H1 (cell line): ENCODE measurements around the gene C19orf25. TPM values are rescaled to one million over a fixed set of nuclear protein-coding genes. Genes with fewer than 3 reads are reported as not detected.

Experiments used
- CBX5 ChIP-seq: fragments of 300-800, 300-1000 bp; sonication (generic); IDR thresholded peaks from 2 replicates; pipeline ENCODE4 v1.7.1; 2016; ENCODE audit warnings: antibody characterized with exemption, low read length, low read depth
- HDAC2 ChIP-seq, 2 experiments: fragments of 300-600 bp in 1 of 2; sonication (generic) in 1 of 2; IDR thresholded peaks; 2 replicates each; pipeline ENCODE4 v1.6.1; 2011 to 2012; ENCODE audit warnings: low read depth in 2 of 2, low read length in 2 of 2, mild to moderate bottlenecking in 2 of 2, moderate library complexity in 2 of 2, borderline replicate concordance in 1 of 2, inconsistent platforms in 1 of 2
- KDM5A ChIP-seq: fragments of 200-600 bp; IDR thresholded peaks from 2 replicates; pipeline ENCODE4 v1.7.1; 2012; ENCODE audit warnings: mild to moderate bottlenecking, low read length, inconsistent platforms, mixed read lengths
- SIN3A ChIP-seq, 2 experiments: IDR thresholded peaks in 1 of 2; conservative IDR thresholded peaks in 1 of 2; 2 replicates each; pipeline ENCODE4 v1.6.1; 2011 to 2012; ENCODE audit warnings: low read length in 2 of 2, improper control_type of control experiment in 1 of 2, low read depth in 1 of 2, mild to moderate bottlenecking in 1 of 2
- YY1 ChIP-seq: IDR thresholded peaks from 2 replicates; pipeline ENCODE4 v1.6.1; 2011; ENCODE audit warnings: low read depth, mild to moderate bottlenecking, low read length
- polyA plus RNA-seq, 7 experiments: library from polyadenylated mRNA; depleted of rRNA in 3 of 7; stranded (reverse) in 5 of 7; unstranded in 2 of 7; fragments of >200 nt in 5 of 7; fragments of 200-250 nt in 2 of 7; gene quantifications; 1 replicate in 5 of 7; 2 replicates in 1 of 7; 4 replicates in 1 of 7; pipeline versions ENCODE4 v1.2.1 to v1.2.3, GENCODE V29; 2011 to 2013; ENCODE audit warnings: missing spikeins in 2 of 7, mixed read lengths in 2 of 7
- total RNA-seq: library from RNA; stranded (reverse); fragmentation: NEBNext Ultra II Directional; extraction: Animal tissue kit (Norgen Biotek cat#: 25700); gene quantifications from 2 replicates; pipeline ENCODE4 v1.2.1, GENCODE V29; 2021
- TF ChIP-seq, protein P1 (sequence below): fragments of 300-600 bp; sonication (generic); IDR thresholded peaks from 2 replicates; pipeline ENCODE4 v1.7.1; 2012; ENCODE audit warnings: low read length, moderate library complexity, mild to moderate bottlenecking, inconsistent platforms; ENCODE audit not compliant: insufficient replicate concordance
- TF ChIP-seq, protein P2 (sequence below): IDR thresholded peaks from 2 replicates; pipeline ENCODE4 v1.6.1; 2012; ENCODE audit warnings: inconsistent platforms

C19orf25 gene
- total and polyA plus RNA-seq, 2 of the 8 experiments (the other 6 are each of a cell fraction or from before 2014, with no cell fraction given) = 41.3 to 67.4 TPM

DNA sequence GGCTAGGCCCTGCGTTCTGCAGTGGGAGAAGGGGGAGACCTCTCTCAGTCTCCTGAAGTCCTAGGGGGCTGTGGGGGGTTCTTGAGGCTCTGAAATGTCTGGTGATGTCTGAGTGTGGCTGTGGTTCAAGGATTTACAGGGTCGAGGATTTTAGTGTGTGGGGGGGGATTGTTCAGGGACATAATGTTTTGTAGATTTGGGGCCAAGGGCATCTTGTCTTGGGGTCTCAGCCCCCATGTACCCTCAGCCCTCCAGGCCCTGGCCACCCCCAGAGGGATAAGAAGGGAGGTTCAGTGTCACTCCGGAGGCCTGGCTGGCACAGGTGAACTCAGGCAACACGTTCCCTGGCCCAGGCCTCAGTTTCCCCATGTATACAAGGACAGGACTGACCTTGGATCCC, 31.5 kb downstream of the C19orf25 start (continued):
- TF ChIP-seq, protein P1, sequence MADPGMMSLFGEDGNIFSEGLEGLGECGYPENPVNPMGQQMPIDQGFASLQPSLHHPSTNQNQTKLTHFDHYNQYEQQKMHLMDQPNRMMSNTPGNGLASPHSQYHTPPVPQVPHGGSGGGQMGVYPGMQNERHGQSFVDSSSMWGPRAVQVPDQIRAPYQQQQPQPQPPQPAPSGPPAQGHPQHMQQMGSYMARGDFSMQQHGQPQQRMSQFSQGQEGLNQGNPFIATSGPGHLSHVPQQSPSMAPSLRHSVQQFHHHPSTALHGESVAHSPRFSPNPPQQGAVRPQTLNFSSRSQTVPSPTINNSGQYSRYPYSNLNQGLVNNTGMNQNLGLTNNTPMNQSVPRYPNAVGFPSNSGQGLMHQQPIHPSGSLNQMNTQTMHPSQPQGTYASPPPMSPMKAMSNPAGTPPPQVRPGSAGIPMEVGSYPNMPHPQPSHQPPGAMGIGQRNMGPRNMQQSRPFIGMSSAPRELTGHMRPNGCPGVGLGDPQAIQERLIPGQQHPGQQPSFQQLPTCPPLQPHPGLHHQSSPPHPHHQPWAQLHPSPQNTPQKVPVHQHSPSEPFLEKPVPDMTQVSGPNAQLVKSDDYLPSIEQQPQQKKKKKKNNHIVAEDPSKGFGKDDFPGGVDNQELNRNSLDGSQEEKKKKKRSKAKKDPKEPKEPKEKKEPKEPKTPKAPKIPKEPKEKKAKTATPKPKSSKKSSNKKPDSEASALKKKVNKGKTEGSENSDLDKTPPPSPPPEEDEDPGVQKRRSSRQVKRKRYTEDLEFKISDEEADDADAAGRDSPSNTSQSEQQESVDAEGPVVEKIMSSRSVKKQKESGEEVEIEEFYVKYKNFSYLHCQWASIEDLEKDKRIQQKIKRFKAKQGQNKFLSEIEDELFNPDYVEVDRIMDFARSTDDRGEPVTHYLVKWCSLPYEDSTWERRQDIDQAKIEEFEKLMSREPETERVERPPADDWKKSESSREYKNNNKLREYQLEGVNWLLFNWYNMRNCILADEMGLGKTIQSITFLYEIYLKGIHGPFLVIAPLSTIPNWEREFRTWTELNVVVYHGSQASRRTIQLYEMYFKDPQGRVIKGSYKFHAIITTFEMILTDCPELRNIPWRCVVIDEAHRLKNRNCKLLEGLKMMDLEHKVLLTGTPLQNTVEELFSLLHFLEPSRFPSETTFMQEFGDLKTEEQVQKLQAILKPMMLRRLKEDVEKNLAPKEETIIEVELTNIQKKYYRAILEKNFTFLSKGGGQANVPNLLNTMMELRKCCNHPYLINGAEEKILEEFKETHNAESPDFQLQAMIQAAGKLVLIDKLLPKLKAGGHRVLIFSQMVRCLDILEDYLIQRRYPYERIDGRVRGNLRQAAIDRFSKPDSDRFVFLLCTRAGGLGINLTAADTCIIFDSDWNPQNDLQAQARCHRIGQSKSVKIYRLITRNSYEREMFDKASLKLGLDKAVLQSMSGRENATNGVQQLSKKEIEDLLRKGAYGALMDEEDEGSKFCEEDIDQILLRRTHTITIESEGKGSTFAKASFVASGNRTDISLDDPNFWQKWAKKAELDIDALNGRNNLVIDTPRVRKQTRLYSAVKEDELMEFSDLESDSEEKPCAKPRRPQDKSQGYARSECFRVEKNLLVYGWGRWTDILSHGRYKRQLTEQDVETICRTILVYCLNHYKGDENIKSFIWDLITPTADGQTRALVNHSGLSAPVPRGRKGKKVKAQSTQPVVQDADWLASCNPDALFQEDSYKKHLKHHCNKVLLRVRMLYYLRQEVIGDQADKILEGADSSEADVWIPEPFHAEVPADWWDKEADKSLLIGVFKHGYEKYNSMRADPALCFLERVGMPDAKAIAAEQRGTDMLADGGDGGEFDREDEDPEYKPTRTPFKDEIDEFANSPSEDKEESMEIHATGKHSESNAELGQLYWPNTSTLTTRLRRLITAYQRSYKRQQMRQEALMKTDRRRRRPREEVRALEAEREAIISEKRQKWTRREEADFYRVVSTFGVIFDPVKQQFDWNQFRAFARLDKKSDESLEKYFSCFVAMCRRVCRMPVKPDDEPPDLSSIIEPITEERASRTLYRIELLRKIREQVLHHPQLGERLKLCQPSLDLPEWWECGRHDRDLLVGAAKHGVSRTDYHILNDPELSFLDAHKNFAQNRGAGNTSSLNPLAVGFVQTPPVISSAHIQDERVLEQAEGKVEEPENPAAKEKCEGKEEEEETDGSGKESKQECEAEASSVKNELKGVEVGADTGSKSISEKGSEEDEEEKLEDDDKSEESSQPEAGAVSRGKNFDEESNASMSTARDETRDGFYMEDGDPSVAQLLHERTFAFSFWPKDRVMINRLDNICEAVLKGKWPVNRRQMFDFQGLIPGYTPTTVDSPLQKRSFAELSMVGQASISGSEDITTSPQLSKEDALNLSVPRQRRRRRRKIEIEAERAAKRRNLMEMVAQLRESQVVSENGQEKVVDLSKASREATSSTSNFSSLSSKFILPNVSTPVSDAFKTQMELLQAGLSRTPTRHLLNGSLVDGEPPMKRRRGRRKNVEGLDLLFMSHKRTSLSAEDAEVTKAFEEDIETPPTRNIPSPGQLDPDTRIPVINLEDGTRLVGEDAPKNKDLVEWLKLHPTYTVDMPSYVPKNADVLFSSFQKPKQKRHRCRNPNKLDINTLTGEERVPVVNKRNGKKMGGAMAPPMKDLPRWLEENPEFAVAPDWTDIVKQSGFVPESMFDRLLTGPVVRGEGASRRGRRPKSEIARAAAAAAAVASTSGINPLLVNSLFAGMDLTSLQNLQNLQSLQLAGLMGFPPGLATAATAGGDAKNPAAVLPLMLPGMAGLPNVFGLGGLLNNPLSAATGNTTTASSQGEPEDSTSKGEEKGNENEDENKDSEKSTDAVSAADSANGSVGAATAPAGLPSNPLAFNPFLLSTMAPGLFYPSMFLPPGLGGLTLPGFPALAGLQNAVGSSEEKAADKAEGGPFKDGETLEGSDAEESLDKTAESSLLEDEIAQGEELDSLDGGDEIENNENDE = no peak
- no peak for TF ChIP-seq YY1
- no peak for TF ChIP-seq HDAC2 (IDR thresholded peaks at IDR 0.05; ENCODE audit: borderline replicate concordance in 1 of 2, low read depth in 2 of 2, low read length in 2 of 2)
- no peak for TF ChIP-seq SIN3A (conservative IDR thresholded peaks at IDR 0.05 in 1 of 2, IDR thresholded peaks at IDR 0.05 in 1 of 2; ENCODE audit: low read depth in 1 of 2, low read length in 2 of 2)
- no peak for TF ChIP-seq KDM5A
- TF ChIP-seq CBX5 = no peak
- TF ChIP-seq, protein P2, sequence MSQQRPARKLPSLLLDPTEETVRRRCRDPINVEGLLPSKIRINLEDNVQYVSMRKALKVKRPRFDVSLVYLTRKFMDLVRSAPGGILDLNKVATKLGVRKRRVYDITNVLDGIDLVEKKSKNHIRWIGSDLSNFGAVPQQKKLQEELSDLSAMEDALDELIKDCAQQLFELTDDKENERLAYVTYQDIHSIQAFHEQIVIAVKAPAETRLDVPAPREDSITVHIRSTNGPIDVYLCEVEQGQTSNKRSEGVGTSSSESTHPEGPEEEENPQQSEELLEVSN = no peak
